Neural cell (in vitro differentiated cells): ENCODE data around the gene CDK1. TPM values are rescaled to one million over a fixed set of nuclear protein-coding genes. Genes with fewer than 3 reads are reported as not detected.

Experiments used
- H2AFZ ChIP-seq: fragments of 200-600, 300-800 bp; sonication (generic), shearing (Covaris generic); 2 replicates; pipeline ENCODE4 v1.6.0; 2014; ENCODE audit warnings: low read depth, mild to moderate bottlenecking, antibody characterized with exemption, low read length, moderate library complexity
- H3F3A ChIP-seq: fragments of 200-600 bp; shearing (Covaris generic); 2 replicates; pipeline ENCODE4 v1.6.1; 2016; ENCODE audit warnings: mild to moderate bottlenecking, moderate library complexity, mixed read lengths, antibody characterized with exemption, low read length; ENCODE audit not compliant: insufficient read depth, poor library complexity, severe bottlenecking
- H3K27ac ChIP-seq: fragments of 200-600, 300-800 bp; sonication (generic), shearing (Covaris generic); 2 replicates; pipeline ENCODE4 v1.5.1; 2014; ENCODE audit warnings: mild to moderate bottlenecking, low read length, moderate library complexity
- H3K27me3 ChIP-seq: fragments of 300-800, 200-600 bp; sonication (generic), shearing (Covaris generic); 2 replicates; pipeline ENCODE4 v1.6.0; 2014; ENCODE audit warnings: mild to moderate bottlenecking, low read depth, low read length, moderate library complexity; ENCODE audit not compliant: insufficient read depth
- H3K36me3 ChIP-seq: fragments of 300-800, 200-600 bp; sonication (generic), shearing (Covaris generic); 2 replicates; pipeline ENCODE4 v1.5.1; 2014; ENCODE audit warnings: mild to moderate bottlenecking, antibody characterized with exemption, low read length, moderate library complexity; ENCODE audit not compliant: insufficient read depth
- H3K4me2 ChIP-seq: fragments of 300-800, 200-600 bp; sonication (generic), shearing (Covaris generic); 2 replicates; pipeline ENCODE4 v1.6.0; 2014; ENCODE audit warnings: mild to moderate bottlenecking, low read length
- H3K4me3 ChIP-seq: fragments of 300-800, 200-600 bp; sonication (generic), shearing (Covaris generic); 2 replicates; pipeline ENCODE4 v1.5.1; 2014; ENCODE audit warnings: mild to moderate bottlenecking, low read length, moderate library complexity
- H3K79me2 ChIP-seq: fragments of 200-600 bp; shearing (Covaris generic); replicated peaks from 2 replicates; pipeline ENCODE4 v1.6.0; 2014; ENCODE audit warnings: mild to moderate bottlenecking, low read length, moderate library complexity; ENCODE audit not compliant: insufficient read depth
- H3K9ac ChIP-seq: fragments of 300-800, 200-600 bp; sonication (generic), shearing (Covaris generic); 2 replicates; pipeline ENCODE4 v1.6.1; 2016; ENCODE audit warnings: mild to moderate bottlenecking, low read length, mixed read lengths
- H3K9me2 ChIP-seq: fragments of 200-600 bp; shearing (Covaris generic); 2 replicates; pipeline ENCODE4 v1.6.1; 2016; ENCODE audit warnings: mild to moderate bottlenecking, low read length, mixed read lengths; ENCODE audit not compliant: insufficient read depth
- H3K9me3 ChIP-seq: fragments of 200-600, 300-800 bp; sonication (generic), shearing (Covaris generic); 2 replicates; pipeline ENCODE4 v1.6.1; 2016; ENCODE audit warnings: mild to moderate bottlenecking, mixed run types, low read length, moderate library complexity, mixed read lengths
- H4K20me1 ChIP-seq: fragments of 200-600 bp; shearing (Covaris generic); 2 replicates; pipeline ENCODE4 v1.6.1; 2016; ENCODE audit warnings: mild to moderate bottlenecking, mixed run types; ENCODE audit not compliant: insufficient read depth
- CTCF ChIP-seq: fragments of 450-650 bp; IDR thresholded peaks from 2 replicates; pipeline ENCODE4 v1.5.1; 2014; ENCODE audit warnings: antibody characterized with exemption, mild to moderate bottlenecking, moderate library complexity; ENCODE audit not compliant: poor library complexity, severe bottlenecking
- EP300 ChIP-seq: fragments of 450-650 bp; conservative IDR thresholded peaks from 2 replicates; pipeline ENCODE4 v1.6.1; 2014; ENCODE audit warnings: antibody characterized with exemption, mild to moderate bottlenecking, moderate library complexity; ENCODE audit not compliant: poor library complexity, severe bottlenecking
- EZH2 ChIP-seq: fragments of 200-600, 300-800 bp; shearing (Covaris generic), sonication (generic); IDR thresholded peaks from 2 replicates; pipeline ENCODE4 v1.6.1; 2014; ENCODE audit warnings: antibody characterized with exemption, low read length, borderline replicate concordance, mild to moderate bottlenecking; ENCODE audit not compliant: insufficient read depth, poor library complexity, severe bottlenecking
- MXI1 ChIP-seq: fragments of 450-650 bp; conservative IDR thresholded peaks from 2 replicates; pipeline ENCODE4 v1.6.1; 2014; ENCODE audit warnings: antibody characterized with exemption, mild to moderate bottlenecking; ENCODE audit not compliant: poor library complexity, severe bottlenecking
- POLR2AphosphoS5 ChIP-seq: IDR thresholded peaks from 2 replicates; pipeline ENCODE4 v1.6.1; 2012
- RAD21 ChIP-seq: fragments of 450-650 bp; conservative IDR thresholded peaks from 2 replicates; pipeline ENCODE4 v1.6.1; 2014; ENCODE audit warnings: antibody characterized with exemption, mild to moderate bottlenecking, moderate library complexity
- REST ChIP-seq: IDR thresholded peaks from 2 replicates; pipeline ENCODE4 v1.6.1; 2012; ENCODE audit warnings: borderline replicate concordance
- SMC3 ChIP-seq: fragments of 450-650 bp; conservative IDR thresholded peaks from 2 replicates; pipeline ENCODE4 v1.6.1; 2014; ENCODE audit warnings: antibody characterized with exemption, mild to moderate bottlenecking, moderate library complexity; ENCODE audit not compliant: poor library complexity
- TAF1 ChIP-seq: IDR thresholded peaks from 2 replicates; pipeline ENCODE4 v1.6.1; 2012; ENCODE audit warnings: low read depth
- polyA plus RNA-seq: library from polyadenylated mRNA; depleted of rRNA; stranded (reverse); fragments of >200 nt; gene quantifications from 2 replicates; pipeline ENCODE4 v1.2.3, GENCODE V29; 2014

CDK1 gene
- polyA plus RNA-seq, 1 donor from 2014 or later = 4.0 TPM

GRCh38 chr10:60819271-60819670 is 41.0 kb downstream of the CDK1 start:
- Histone ChIP-seq H3K9ac (no peak overlapping the region), H3K4me2 (no peak overlapping the region), H3K27ac (no peak overlapping the region), H4K20me1 (no peaks in the 10 kb centered on the region), H2AFZ (no peak overlapping the region), H3K9me2 (no peaks in the 10 kb centered on the region), H3K79me2 (no peaks in the 10 kb centered on the region), H3F3A (no peaks in the 10 kb centered on the region), H3K4me3 (no peak overlapping the region), H3K9me3 (no peaks in the 10 kb centered on the region), H3K36me3 (no peaks in the 10 kb centered on the region), H3K27me3 (no peaks in the 10 kb centered on the region)
- TF ChIP-seq REST (no peak), SMC3 (no peak), RAD21 (no peak), CTCF (no peak), EP300 (no peak), MXI1 (no peak), EZH2 (no peak), POLR2AphosphoS5 (no peak), TAF1 (no peak)

- no peak overlapping the region for H2AFZ ChIP-seq
- no peaks in the 10 kb centered on the region for H4K20me1 ChIP-seq
- H3K9ac ChIP-seq = no peak overlapping the region
- H3K4me2 ChIP-seq = no peak overlapping the region
- no peaks in the 10 kb centered on the region for H3F3A ChIP-seq
- no peak overlapping the region for H3K27ac ChIP-seq
- H3K4me3 ChIP-seq = no peak overlapping the region
- no peaks in the 10 kb centered on the region for H3K9me3 ChIP-seq
- H3K9me2 ChIP-seq = no peaks in the 10 kb centered on the region
- TF ChIP-seq POLR2AphosphoS5 = no peak
- H3K79me2 ChIP-seq = no peaks in the 10 kb centered on the region
- no peaks in the 10 kb centered on the region for H3K27me3 ChIP-seq
- no peaks in the 10 kb centered on the region for H3K36me3 ChIP-seq
Observed at GRCh38 chr10:60820093-60820754, 41.9 kb downstream of the CDK1 start.
